Stomach smooth muscle (tissue), 2 donors: Measurements from ENCODE around the gene GCSAML.

ENCODE experiments used
- H3K27ac ChIP-seq: one replicate; pipeline ENCODE4 v1.7.0; 2013; ENCODE audit warnings: mild to moderate bottlenecking, low read length, inconsistent platforms
- H3K27me3 ChIP-seq, 2 donors: one replicate each; pipeline ENCODE4 v1.7.0; 2013; ENCODE audit warnings: low read length in 2 of 2; ENCODE audit not compliant: insufficient read depth in 2 of 2, control insufficient read depth in 1 of 2
- H3K36me3 ChIP-seq, 2 donors: one replicate each; pipeline ENCODE4 v1.7.0; 2013; ENCODE audit warnings: low read length in 2 of 2; ENCODE audit not compliant: control insufficient read depth in 2 of 2, insufficient read depth in 2 of 2
- H3K4me1 ChIP-seq: one replicate; pipeline ENCODE4 v1.7.0; 2013; ENCODE audit warnings: low read length; ENCODE audit not compliant: control insufficient read depth, insufficient read depth
- H3K4me3 ChIP-seq, 2 donors: one replicate each; pipeline ENCODE4 v1.7.0; 2013; ENCODE audit warnings: low read length in 2 of 2
- H3K9ac ChIP-seq, 2 donors: one replicate each; pipeline ENCODE4 v1.7.0; 2013; ENCODE audit warnings: low read length in 2 of 2, mild to moderate bottlenecking in 1 of 2
- H3K9me3 ChIP-seq, 2 donors: one replicate each; pipeline ENCODE4 v1.7.0; 2013; ENCODE audit warnings: low read length in 2 of 2; ENCODE audit not compliant: control insufficient read depth in 2 of 2
- donor health status: healthy.
- donor health status: Pancreatic carcinoma.

GCSAML gene

GRCh38 chr1:247574236-247574635 is 25.3 kb downstream of the GCSAML start:
- H3K9ac ChIP-seq = no peak overlapping the region
- no peak overlapping the region for H3K27ac ChIP-seq
- no peak overlapping the region for H3K4me3 ChIP-seq
- no peaks in the 10 kb centered on the region for H3K36me3 ChIP-seq
- no peaks in the 10 kb centered on the region for H3K4me1 ChIP-seq
- H3K9me3 ChIP-seq = no peaks in the 10 kb centered on the region
- H3K27me3 ChIP-seq = no peaks in the 10 kb centered on the region

GRCh38 chr1:247574664-247575063 is 25.7 kb downstream of the GCSAML start:
- Histone ChIP-seq H3K4me1 (no peaks in the 10 kb centered on the region), H3K27ac (no peak overlapping the region), H3K9ac (no peak overlapping the region), H3K36me3 (no peaks in the 10 kb centered on the region), H3K4me3 (no peak overlapping the region), H3K9me3 (no peaks in the 10 kb centered on the region), H3K27me3 (no peaks in the 10 kb centered on the region)

- Histone ChIP-seq H3K27me3 (no peaks in the 10 kb centered on the region), H3K9me3 (no peaks in the 10 kb centered on the region), H3K9ac (no peak overlapping the region), H3K4me3 (no peak overlapping the region), H3K27ac (no peak overlapping the region), H3K4me1 (no peaks in the 10 kb centered on the region), H3K36me3 (no peaks in the 10 kb centered on the region)
Observed at GRCh38 chr1:247576514-247576913, 27.6 kb downstream of the GCSAML start.

GRCh38 chr1:247578946-247579460 is 30.1 kb downstream of the GCSAML start:
- no peak overlapping the region for H3K4me3 ChIP-seq
- no peaks in the 10 kb centered on the region for H3K27me3 ChIP-seq
- H3K4me1 ChIP-seq = no peaks in the 10 kb centered on the region
- H3K27ac ChIP-seq = no peak overlapping the region
- H3K9me3 ChIP-seq = no peaks in the 10 kb centered on the region
- H3K36me3 ChIP-seq = no peaks in the 10 kb centered on the region
- no peak overlapping the region for H3K9ac ChIP-seq

- no peaks in the 10 kb centered on the region for H3K36me3 ChIP-seq
- H3K27ac ChIP-seq = no peak within 1 kb of the TSS
- H3K9ac ChIP-seq = no peak within 1 kb of the TSS
- H3K9me3 ChIP-seq = no peaks in the 10 kb centered on the region
- no peaks in the 10 kb centered on the region for H3K27me3 ChIP-seq
- H3K4me3 ChIP-seq = no peak within 1 kb of the TSS
- H3K4me1 ChIP-seq = no peaks in the 10 kb centered on the region
Observed at GRCh38 chr1:247588060-247588459, 39.1 kb downstream of the GCSAML start, which contains the start of gene OR2G2. TSS of gene OR2G2 (plus strand) at chr1:247588360. CDS start at chr1:247588360, 0 bp downstream.

GRCh38 chr1:247605286-247605685 is 56.4 kb downstream of the GCSAML start, which contains the start of gene OR2G3:
TSS of gene OR2G3 (plus strand) at chr1:247605586. CDS start at chr1:247605586, 0 bp downstream.
- no peaks in the 10 kb centered on the region for H3K4me1 ChIP-seq
- H3K36me3 ChIP-seq = no peaks in the 10 kb centered on the region
- H3K27me3 ChIP-seq = no peaks in the 10 kb centered on the region
- H3K9me3 ChIP-seq = peaks cover 4% of the 10 kb centered on the region in 2 donors
- H3K9ac ChIP-seq = no peak within 1 kb of the TSS
- no peak within 1 kb of the TSS for H3K4me3 ChIP-seq
- no peak within 1 kb of the TSS for H3K27ac ChIP-seq

GRCh38 chr1:247613405-247613804 is 64.5 kb downstream of the GCSAML start:
- Histone ChIP-seq H3K9ac (no peak overlapping the region), H3K27me3 (no peaks in the 10 kb centered on the region), H3K27ac (no peak overlapping the region), H3K4me1 (no peaks in the 10 kb centered on the region), H3K9me3 (peaks cover 0 to 4% of the 10 kb centered on the region in 2 donors), H3K36me3 (no peaks in the 10 kb centered on the region), H3K4me3 (no peak overlapping the region)

GRCh38 chr1:247614625-247615024 is 65.7 kb downstream of the GCSAML start:
- H3K4me1 ChIP-seq = no peaks in the 10 kb centered on the region
- H3K27ac ChIP-seq = no peak overlapping the region
- no peak overlapping the region for H3K4me3 ChIP-seq
- H3K36me3 ChIP-seq = no peaks in the 10 kb centered on the region
- H3K9me3 ChIP-seq = peaks cover 0 to under 1% of the 10 kb centered on the region in 2 donors
- no peak overlapping the region for H3K9ac ChIP-seq
- H3K27me3 ChIP-seq = no peaks in the 10 kb centered on the region
